Sigmoid colon (tissue), 7 donors: Measurements from ENCODE around the gene SLC35E4. TPM values are rescaled to one million over a fixed set of nuclear protein-coding genes. Genes with fewer than 3 reads are reported as not detected.

ENCODE experiments used
- DNase-seq: peaks from one replicate; pipeline ENCODE4 v3.0.0-alpha.2; 2019
- H3K27ac ChIP-seq, 4 donors: fragments of 200-600 bp; sonication (generic); one replicate each; pipeline ENCODE4 v1.5.1; 2016 to 2019; ENCODE audit warnings: mild to moderate bottlenecking in 1 of 4
- H3K27me3 ChIP-seq, 3 donors: fragments of 200-600 bp; sonication (generic); one replicate each; pipeline ENCODE4 v1.5.1; 2019; ENCODE audit warnings: mild to moderate bottlenecking in 1 of 3
- H3K36me3 ChIP-seq, 4 donors: fragments of 200-600 bp; sonication (generic); one replicate each; pipeline ENCODE4 v1.5.1; 2016 to 2019
- H3K4me1 ChIP-seq, 4 donors: fragments of 200-600 bp; sonication (generic); one replicate each; pipeline ENCODE4 v1.5.1; 2017 to 2019
- H3K4me3 ChIP-seq, 4 donors: fragments of 200-600 bp; sonication (generic); one replicate each; pipeline ENCODE4 v1.5.1; 2017 to 2019; ENCODE audit warnings: mild to moderate bottlenecking in 2 of 4, moderate library complexity in 1 of 4
- H3K9me3 ChIP-seq, 4 donors: fragments of 200-600 bp in 3 of 4; sonication (generic) in 3 of 4; one replicate each; pipeline versions ENCODE4 v1.5.1 to v1.6.1; 2013 to 2019
- CTCF ChIP-seq, 4 experiments: fragments of 450-650 bp in 3 of 4; fragments of 200-600 bp in 1 of 4; IDR thresholded peaks; one replicate each; pipeline ENCODE4 v1.5.1; 2016 to 2019; ENCODE audit warnings: antibody characterized with exemption in 4 of 4, mild to moderate bottlenecking in 3 of 4, moderate library complexity in 2 of 4
- EP300 ChIP-seq, 4 donors: sonication (generic); formaldehyde crosslinking; IDR thresholded peaks; one replicate each; pipeline ENCODE4 v1.6.1; 2017; ENCODE audit warnings: antibody characterized with exemption in 4 of 4
- POLR2A ChIP-seq, 2 donors: fragments of 450-650 bp; IDR thresholded peaks; one replicate each; pipeline ENCODE4 v1.6.1; 2016; ENCODE audit warnings: antibody characterized with exemption in 2 of 2, mild to moderate bottlenecking in 2 of 2, moderate library complexity in 2 of 2
- POLR2AphosphoS5 ChIP-seq, 4 donors: sonication (generic); formaldehyde crosslinking; IDR thresholded peaks; one replicate each; pipeline ENCODE4 v1.6.1; 2017; ENCODE audit warnings: antibody characterized with exemption in 4 of 4
- WGBS, 2 donors: extraction: QIAGEN DNeasy Blood & Tissue Kit; methylation state at CpG; one replicate each; pipeline ENCODE4 v1.1.7; 2013; 5-methylcytosine and 5-hydroxymethylcytosine counted together
- intact Hi-C: fragments of 100-400 bp; cut with DNase I; formaldehyde crosslinking; loops from one replicate; pipeline ENCODE4 v1.15.1; 2023
- polyA plus RNA-seq, 3 donors: library from polyadenylated mRNA; stranded (reverse); fragments of 200-250 nt; gene quantifications; one replicate each; pipeline ENCODE4 v1.2.3, GENCODE V29; 2013
- total RNA-seq, 4 donors: library from RNA; depleted of rRNA; stranded (reverse); fragments of >200 nt; gene quantifications; one replicate each; pipeline ENCODE4 v1.1.0, GENCODE V29; 2016
- donor health status: healthy with polysubstance abuse.
- donor health status: Bipolar disorder and iron deficiency.
- donor health status: healthy.

The SLC35E4 gene
- total and polyA plus RNA-seq, 7 donors, result 1.2 to 7.7 (median 5.0) TPM

- Histone ChIP-seq H3K9me3 (no peaks in the 10 kb centered on the region), H3K4me3 (peak within 1 kb of the TSS; percentile 44 to 67 (median 58)), H3K4me1 (peaks cover 0 to 50% (median 41%) of the 10 kb centered on the region in 4 donors), H3K36me3 (peaks cover 0 to 11% (median 3%) of the 10 kb centered on the region in 4 donors), H3K27ac (peak within 1 kb of the TSS; percentile 63 to 88 (median 82)), H3K27me3 (no peaks in the 10 kb centered on the region)
- 1 to 2% methylated on average over 24 of the region's 24 CpGs for WGBS, 2 donors
- intact Hi-C loops, result loop anchor here (2.0 to 10.0 kb wide), 2 partner anchors 28 to 182 kb away; partner anchors contain the start of genes MTFP1 and SLC35E4
- DNase-seq, result peak; percentile 88
- TF ChIP-seq POLR2AphosphoS5 (IDR thresholded peaks at IDR 0.05), result peak in 3 of 4 donors; percentile 28 to 59 (median 49)
- TF ChIP-seq POLR2A (IDR thresholded peaks at IDR 0.05), result peak in 1 of 2 donors; percentile 37
- no peak for TF ChIP-seq CTCF (IDR thresholded peaks at IDR 0.05)
Measured at GRCh38 chr22:30606455-30607299, 28.9 kb upstream of the SLC35E4 start, which contains the start of gene TCN2. TSS of gene TCN2 (plus strand) at chr22:30607174. CDS start at chr22:30607332, 158 bp downstream.

GRCh38 chr22:30607300-30607930 lies 28.2 kb upstream of the SLC35E4 start:
- no peak for TF ChIP-seq POLR2A (IDR thresholded peaks at IDR 0.05)
- TF ChIP-seq POLR2AphosphoS5 (IDR thresholded peaks at IDR 0.05), result no peak
- no peak for TF ChIP-seq CTCF (IDR thresholded peaks at IDR 0.05)
- TF ChIP-seq EP300 (IDR thresholded peaks at IDR 0.05), result no peak
- intact Hi-C loops, result loop anchor here (2.0 to 10.0 kb wide), 2 partner anchors 27 to 183 kb away; partner anchors contain the start of genes MTFP1 and SLC35E4
- peak overlapping the region; percentile 63 to 88 (median 82) for H3K27ac ChIP-seq
- no peaks in the 10 kb centered on the region for H3K27me3 ChIP-seq
- H3K36me3 ChIP-seq, result peaks cover 0 to 14% (median 3%) of the 10 kb centered on the region in 4 donors
- no peak for DNase-seq
- peak overlapping the region; percentile 44 to 67 (median 58) for H3K4me3 ChIP-seq
- peaks cover 0 to 50% (median 41%) of the 10 kb centered on the region in 4 donors for H3K4me1 ChIP-seq
- 77 to 81% methylated on average over 7 of the region's 7 CpGs for WGBS, 2 donors
- H3K9me3 ChIP-seq, result no peaks in the 10 kb centered on the region

GRCh38 chr22:30607939-30608338 lies 27.6 kb upstream of the SLC35E4 start:
- H3K9me3 ChIP-seq, result no peaks in the 10 kb centered on the region
- H3K4me1 ChIP-seq, result peaks cover 0 to 50% (median 41%) of the 10 kb centered on the region in 4 donors
- no peak for TF ChIP-seq POLR2AphosphoS5 (IDR thresholded peaks at IDR 0.05)
- TF ChIP-seq POLR2A (IDR thresholded peaks at IDR 0.05), result no peak
- TF ChIP-seq CTCF (IDR thresholded peaks at IDR 0.05), result no peak
- TF ChIP-seq EP300 (IDR thresholded peaks at IDR 0.05), result no peak
- peaks cover 0 to 19% (median 3%) of the 10 kb centered on the region in 4 donors for H3K36me3 ChIP-seq
- DNase-seq, result no peak
- intact Hi-C loops, result loop anchor here (2.0 to 10.0 kb wide), 2 partner anchors 27 to 183 kb away; partner anchors contain the start of genes MTFP1 and SLC35E4
- H3K4me3 ChIP-seq, result peak overlapping the region in 2 of 4 donors; percentile 52 to 67
- peak overlapping the region; percentile 63 to 88 (median 82) for H3K27ac ChIP-seq
- 72 to 84% methylated on average over 7 of the region's 7 CpGs for WGBS, 2 donors
- H3K27me3 ChIP-seq, result no peaks in the 10 kb centered on the region

- peak overlapping the region; percentile 63 to 88 (median 82) for H3K27ac ChIP-seq
- no peaks in the 10 kb centered on the region for H3K9me3 ChIP-seq
- peak overlapping the region in 1 of 4 donors; percentile 67 for H3K4me3 ChIP-seq
- peaks cover 0 to 50% (median 41%) of the 10 kb centered on the region in 4 donors for H3K4me1 ChIP-seq
- 45 to 49% methylated on average over 17 of the region's 17 CpGs for WGBS, 2 donors
- intact Hi-C loops, result loop anchor here (10.0 kb wide), 1 partner anchor 185 kb away; the partner anchor contains the start of gene MTFP1
- H3K27me3 ChIP-seq, result no peaks in the 10 kb centered on the region
- DNase-seq, result peak; percentile 87
- TF ChIP-seq CTCF (IDR thresholded peaks at IDR 0.05) (no peak), EP300 (IDR thresholded peaks at IDR 0.05) (no peak), POLR2A (IDR thresholded peaks at IDR 0.05) (peak in 1 of 2 donors; percentile 15), POLR2AphosphoS5 (IDR thresholded peaks at IDR 0.05) (peak; percentile 34 to 78 (median 52))
- H3K36me3 ChIP-seq, result peaks cover 0 to 34% (median 8%) of the 10 kb centered on the region in 4 donors
Measured at GRCh38 chr22:30609260-30610185, 26.1 kb upstream of the SLC35E4 start.
